Prostate gland (tissue), 2 donors: ENCODE data around the gene CECR2. TPM values are rescaled to one million over a fixed set of nuclear protein-coding genes. Genes with fewer than 3 reads are reported as not detected.

Source experiments
- DNase-seq: peaks from one replicate; pipeline ENCODE4 v3.0.0-alpha.2; 2019; ENCODE audit warnings: low spot score
- H3K27ac ChIP-seq, 2 donors: fragments of 200-600 bp; sonication (generic); 2 replicates each; pipeline ENCODE4 v1.5.1; 2017 to 2019
- H3K27me3 ChIP-seq: fragments of 200-600 bp; sonication (generic); replicated peaks from 2 replicates; pipeline ENCODE4 v1.5.1; 2019; ENCODE audit not compliant: insufficient read depth
- H3K36me3 ChIP-seq, 2 donors: fragments of 200-600 bp; sonication (generic); 1 replicate in 1 of 2; 2 replicates in 1 of 2; pipeline versions ENCODE4 v1.5.1 to v1.8.1; 2017 to 2019
- H3K4me1 ChIP-seq: fragments of 200-600 bp; sonication (generic); replicated peaks from 2 replicates; pipeline ENCODE4 v1.5.1; 2019
- H3K4me3 ChIP-seq, 2 donors: fragments of 200-600 bp; sonication (generic); 2 replicates each; pipeline ENCODE4 v1.5.1; 2017 to 2019
- H3K9me3 ChIP-seq: fragments of 200-600 bp; sonication (generic); 2 replicates; pipeline ENCODE4 v1.5.1; 2017
- CTCF ChIP-seq, 4 experiments: fragments of 200-600 bp in 2 of 4; fragments of 450-650 bp in 2 of 4; sonication (generic) in 2 of 4; IDR thresholded peaks; 1 replicate in 3 of 4; 2 replicates in 1 of 4; pipeline ENCODE4 v1.5.1; 2016 to 2019; ENCODE audit warnings: antibody characterized with exemption in 4 of 4, mild to moderate bottlenecking in 2 of 4, moderate library complexity in 2 of 4
- POLR2A ChIP-seq: fragments of 450-650 bp; IDR thresholded peaks from one replicate; pipeline ENCODE4 v1.6.1; 2016; ENCODE audit warnings: antibody characterized with exemption, mild to moderate bottlenecking
- POLR2AphosphoS5 ChIP-seq: sonication (generic); formaldehyde crosslinking; IDR thresholded peaks from one replicate; pipeline ENCODE4 v1.6.1; 2017; ENCODE audit warnings: antibody characterized with exemption
- WGBS: methylation state at CpG from one replicate; pipeline ENCODE4 v1.1.5; 2018; 5-methylcytosine and 5-hydroxymethylcytosine counted together
- intact Hi-C: fragments of 100-400 bp; cut with DNase I; formaldehyde crosslinking; loops from one replicate; pipeline ENCODE4 v1.14.2; 2022
- total RNA-seq, 2 donors: library from RNA; depleted of rRNA; stranded (reverse); fragments of >200 nt; gene quantifications; one replicate each; pipeline ENCODE4 v1.1.0, GENCODE V29; 2016

Gene CECR2
- total RNA-seq, 2 donors from 2014 or later, result 3.1 to 10.1 TPM

- intact Hi-C loops, result no loop called here
- WGBS, result 85% methylated on average over 2 of the region's 2 CpGs
- H3K4me1 ChIP-seq, result no peaks in the 10 kb centered on the region
- H3K9me3 ChIP-seq, result no peaks in the 10 kb centered on the region
- no peak for TF ChIP-seq POLR2AphosphoS5
- no peak for TF ChIP-seq POLR2A
- TF ChIP-seq CTCF (IDR thresholded peaks at IDR 0.05), result no peak
- no peaks in the 10 kb centered on the region for H3K27me3 ChIP-seq
- H3K27ac ChIP-seq, result no peak overlapping the region
- DNase-seq, result no peak
- H3K36me3 ChIP-seq, result no peaks in the 10 kb centered on the region
- no peak overlapping the region for H3K4me3 ChIP-seq
Measured at GRCh38 chr22:17483688-17484372, 114.6 kb downstream of the CECR2 start.

GRCh38 chr22:17484608-17485007, 115.3 kb downstream of the CECR2 start:
- 77% methylated on average over 12 of the region's 12 CpGs for WGBS
- no peaks in the 10 kb centered on the region for H3K9me3 ChIP-seq
- H3K27me3 ChIP-seq, result no peaks in the 10 kb centered on the region
- H3K27ac ChIP-seq, result no peak overlapping the region
- DNase-seq, result no peak
- H3K4me1 ChIP-seq, result no peaks in the 10 kb centered on the region
- no peak overlapping the region for H3K4me3 ChIP-seq
- H3K36me3 ChIP-seq, result no peaks in the 10 kb centered on the region
- intact Hi-C loops, result no loop called here
- TF ChIP-seq POLR2A, result no peak
- no peak for TF ChIP-seq POLR2AphosphoS5
- no peak for TF ChIP-seq CTCF (IDR thresholded peaks at IDR 0.05)

GRCh38 chr22:17486313-17486712, 117.1 kb downstream of the CECR2 start:
- no peak for DNase-seq
- no peak for TF ChIP-seq POLR2A
- TF ChIP-seq POLR2AphosphoS5, result no peak
- no peak for TF ChIP-seq CTCF (IDR thresholded peaks at IDR 0.05)

GRCh38 chr22:17486719-17487118, 117.5 kb downstream of the CECR2 start:
- WGBS, result 91% methylated on average over 10 of the region's 10 CpGs
- H3K4me1 ChIP-seq, result no peaks in the 10 kb centered on the region
- no peak overlapping the region for H3K27ac ChIP-seq
- no peaks in the 10 kb centered on the region for H3K9me3 ChIP-seq
- intact Hi-C loops, result no loop called here
- H3K4me3 ChIP-seq, result no peak overlapping the region
- no peaks in the 10 kb centered on the region for H3K36me3 ChIP-seq
- no peaks in the 10 kb centered on the region for H3K27me3 ChIP-seq
- DNase-seq, result no peak
- TF ChIP-seq POLR2AphosphoS5, result no peak
- no peak for TF ChIP-seq POLR2A
- no peak for TF ChIP-seq CTCF (IDR thresholded peaks at IDR 0.05)

More at GRCh38 chr22:17486313-17486712, 117.1 kb downstream of the CECR2 start:
- no peaks in the 10 kb centered on the region for H3K4me1 ChIP-seq
- no peaks in the 10 kb centered on the region for H3K27me3 ChIP-seq
- H3K9me3 ChIP-seq, result no peaks in the 10 kb centered on the region
- no peak overlapping the region for H3K4me3 ChIP-seq
- H3K36me3 ChIP-seq, result no peaks in the 10 kb centered on the region
- H3K27ac ChIP-seq, result no peak overlapping the region
- whole genome bisulfite sequencing, result 71% methylated on average over 10 of the region's 10 CpGs
- intact Hi-C loops, result no loop called here

- WGBS, result 81% methylated on average over 6 of the region's 6 CpGs
- Histone ChIP-seq H3K4me1 (no peaks in the 10 kb centered on the region), H3K27ac (no peak overlapping the region), H3K27me3 (no peaks in the 10 kb centered on the region), H3K4me3 (no peak overlapping the region), H3K36me3 (no peaks in the 10 kb centered on the region), H3K9me3 (no peaks in the 10 kb centered on the region)
- intact Hi-C loops, result no loop called here
- no peak for DNase-seq
- TF ChIP-seq POLR2AphosphoS5 (no peak), POLR2A (no peak), CTCF (IDR thresholded peaks at IDR 0.05) (no peak)
Measured at GRCh38 chr22:17489101-17489500, 119.8 kb downstream of the CECR2 start.
